Mesodermal cell (in vitro differentiated cells): ENCODE measurements around the gene IFIT1.
"Not testable (repeated sequence)": the region's sequence is repeated elsewhere in the genome, so short reads cannot be mapped to it uniquely, and the experiment has no call there.

ENCODE experiments used
- H3K27ac ChIP-seq: 2 replicates; pipeline ENCODE4 v1.7.0; 2013; ENCODE audit warnings: mild to moderate bottlenecking, low read depth, low read length, moderate library complexity; ENCODE audit not compliant: severe bottlenecking
- H3K36me3 ChIP-seq: 2 replicates; pipeline ENCODE4 v1.7.1; 2013; ENCODE audit warnings: mild to moderate bottlenecking, low read length, moderate library complexity; ENCODE audit not compliant: control insufficient read depth, insufficient read depth
- H3K4me1 ChIP-seq: one replicate; pipeline ENCODE4 v1.7.1; 2013; ENCODE audit warnings: mild to moderate bottlenecking, low read length; ENCODE audit not compliant: insufficient read depth, control insufficient read depth, poor library complexity, severe bottlenecking
- H3K4me3 ChIP-seq: 2 replicates; pipeline ENCODE4 v1.7.0; 2013; ENCODE audit warnings: low read length, control low read depth, mild to moderate bottlenecking; ENCODE audit not compliant: insufficient read depth, poor library complexity, severe bottlenecking; ENCODE audit errors: extremely low read depth
- H3K9me3 ChIP-seq: 2 replicates; pipeline ENCODE4 v1.7.1; 2013; ENCODE audit warnings: mild to moderate bottlenecking, low read length, moderate library complexity; ENCODE audit not compliant: control insufficient read depth
- WGBS, 2 experiments: methylation state at CpG; one replicate each; pipeline ENCODE4 v1.1.5; 2013; ENCODE audit warnings: missing lambda C conversion rate in 2 of 2; ENCODE audit not compliant: insufficient coverage in 2 of 2; 5-methylcytosine and 5-hydroxymethylcytosine counted together

IFIT1 gene

DNA sequence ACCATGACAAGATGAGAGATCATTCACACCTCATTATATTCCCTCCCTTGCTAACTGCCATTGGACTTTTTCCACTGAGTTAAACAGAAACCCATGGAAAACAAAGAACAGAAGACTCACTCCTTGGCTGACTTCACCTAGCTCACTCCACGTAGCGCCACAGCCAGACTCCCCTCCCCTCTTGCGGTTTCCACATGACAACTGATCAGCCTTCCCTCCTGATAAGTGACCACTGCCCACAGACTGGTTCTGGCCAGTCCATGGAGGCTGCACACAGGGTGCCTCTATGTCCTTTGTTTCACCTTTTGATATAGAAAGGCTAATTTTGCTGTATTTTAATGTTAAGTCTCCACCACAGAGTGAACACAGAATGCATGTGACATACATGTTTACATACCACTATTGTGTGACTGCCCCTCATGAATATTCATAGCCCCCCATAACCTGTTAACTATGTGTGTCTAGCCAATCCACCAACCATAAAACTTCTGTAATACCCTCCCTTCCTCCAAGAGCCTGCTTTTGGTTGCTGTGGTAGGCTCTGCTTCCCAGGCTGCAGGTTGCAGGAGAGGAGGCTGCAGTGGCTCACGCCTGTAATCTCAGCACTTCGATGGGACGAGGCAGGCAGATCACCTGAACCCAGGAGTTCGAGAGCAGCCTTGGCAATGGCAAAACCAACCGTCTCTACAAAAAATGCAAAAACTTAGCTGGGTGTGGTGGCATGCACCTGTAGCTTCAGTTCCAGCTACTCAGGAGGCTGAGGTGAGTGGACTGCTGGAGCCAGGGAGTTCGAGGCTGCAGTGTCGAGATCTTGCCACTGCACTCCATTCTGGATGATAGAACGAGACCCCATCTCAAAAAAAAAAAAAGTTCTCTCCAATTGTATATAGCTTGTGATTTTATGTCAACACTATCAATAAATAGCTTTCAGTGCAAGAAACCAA is 12.0 kb downstream of the IFIT1 start:
- no peaks in the 10 kb centered on the region for H3K4me1 ChIP-seq

DNA sequence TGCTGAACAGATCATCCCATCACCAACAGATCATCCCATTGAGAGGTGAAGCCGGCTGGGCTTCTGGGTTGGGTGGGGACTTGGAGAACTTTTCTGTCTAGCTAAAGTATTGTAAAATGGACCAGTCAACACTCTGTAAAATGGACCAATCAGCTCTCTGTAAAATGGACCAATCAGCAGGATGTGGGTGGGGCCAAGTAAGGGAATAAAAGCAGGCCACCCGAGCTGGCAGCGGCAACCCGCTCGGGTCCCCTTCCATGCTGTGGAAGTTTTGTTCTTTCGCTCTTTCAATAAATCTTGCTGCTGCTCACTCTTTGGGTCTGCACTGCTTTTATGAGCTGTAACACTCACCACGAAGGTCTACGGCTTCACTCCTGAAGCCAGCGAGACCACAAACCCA is 13.8 kb downstream of the IFIT1 start:
- H3K27ac ChIP-seq, H3K9me3 ChIP-seq, H3K4me3 ChIP-seq, H3K36me3 ChIP-seq, H3K4me1 ChIP-seq: not testable (repeated sequence)
- 90 to 100% methylated on average over 2 to 5 of the region's 9 CpGs for WGBS, 2 experiments

More for the DNA sequence above, 12.0 kb downstream of the IFIT1 start:
- 90 to 96% methylated on average over 9 of the region's 11 CpGs for WGBS, 2 experiments
- no peaks in the 10 kb centered on the region for H3K9me3 ChIP-seq
- H3K27ac ChIP-seq, result no peak overlapping the region
- no peak overlapping the region for H3K4me3 ChIP-seq
- H3K36me3 ChIP-seq, result no peaks in the 10 kb centered on the region

GRCh38 chr10:89407792-89408191 is 15.4 kb downstream of the IFIT1 start:
- not testable (repeated sequence) for H3K27ac ChIP-seq, H3K9me3 ChIP-seq, H3K4me3 ChIP-seq, H3K36me3 ChIP-seq, H3K4me1 ChIP-seq
- WGBS, 2 experiments, result 94% methylated on average over 2 to 3 of the region's 3 CpGs

DNA sequence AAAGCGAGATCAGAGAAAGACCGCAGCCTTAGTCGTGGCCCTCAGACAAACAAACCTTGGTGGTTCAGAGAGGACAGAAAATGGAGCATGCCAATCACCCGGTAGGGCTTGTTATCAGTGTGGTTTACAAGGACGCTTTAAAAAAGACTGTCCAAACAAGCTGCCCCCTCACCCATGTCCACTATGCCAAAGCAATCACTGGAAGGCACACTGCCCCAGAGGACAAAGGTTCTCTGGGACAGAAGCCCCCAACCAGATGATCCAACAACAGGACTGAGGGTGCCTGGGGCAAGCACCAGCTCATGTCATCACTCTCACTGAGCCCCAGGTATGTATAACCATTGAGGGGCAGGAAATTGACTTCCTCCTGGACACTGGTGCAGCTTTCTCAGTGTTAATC is 16.9 kb downstream of the IFIT1 start:
- not testable (repeated sequence) for H3K36me3 ChIP-seq, H3K4me3 ChIP-seq, H3K27ac ChIP-seq, H3K9me3 ChIP-seq, H3K4me1 ChIP-seq
- 89 to 96% methylated on average over 3 to 5 of the region's 5 CpGs for WGBS, 2 experiments

GRCh38 chr10:89410551-89410950 is 18.1 kb downstream of the IFIT1 start:
- WGBS, 2 experiments, result 96 to 100% methylated on average over 1 to 3 of the region's 5 CpGs
- not testable (repeated sequence) for H3K4me3 ChIP-seq, H3K4me1 ChIP-seq, H3K36me3 ChIP-seq, H3K9me3 ChIP-seq, H3K27ac ChIP-seq

DNA sequence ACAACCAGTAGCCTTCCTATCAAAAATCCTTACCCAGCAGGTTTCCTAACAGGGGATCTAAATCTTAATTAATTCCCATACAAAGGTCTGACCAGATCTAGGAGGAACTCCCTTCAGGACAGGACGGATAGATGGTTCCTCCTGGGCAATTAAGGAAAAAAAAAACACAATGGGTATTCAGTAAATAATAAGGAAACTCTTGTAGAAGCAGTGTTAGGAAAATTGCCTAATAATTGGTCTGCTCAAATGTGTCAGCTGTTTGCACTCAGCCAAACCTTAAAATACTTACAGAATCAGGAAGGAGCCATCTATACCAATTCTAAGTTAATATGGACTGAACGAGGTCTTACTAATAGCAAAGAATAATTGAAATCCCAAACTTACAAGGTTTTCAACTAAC is 18.7 kb downstream of the IFIT1 start:
- not testable (repeated sequence) for H3K27ac ChIP-seq, H3K36me3 ChIP-seq, H3K9me3 ChIP-seq, H3K4me1 ChIP-seq, H3K4me3 ChIP-seq
- WGBS, 2 experiments, result 100% methylated on average over 1 to 2 of the region's 2 CpGs

- not testable (repeated sequence) for H3K4me3 ChIP-seq, H3K27ac ChIP-seq, H3K36me3 ChIP-seq, H3K9me3 ChIP-seq, H3K4me1 ChIP-seq
- 90 to 99% methylated on average over 10 of the region's 10 CpGs for WGBS, 2 experiments
Measured at GRCh38 chr10:89412276-89412675, 19.9 kb downstream of the IFIT1 start.

DNA sequence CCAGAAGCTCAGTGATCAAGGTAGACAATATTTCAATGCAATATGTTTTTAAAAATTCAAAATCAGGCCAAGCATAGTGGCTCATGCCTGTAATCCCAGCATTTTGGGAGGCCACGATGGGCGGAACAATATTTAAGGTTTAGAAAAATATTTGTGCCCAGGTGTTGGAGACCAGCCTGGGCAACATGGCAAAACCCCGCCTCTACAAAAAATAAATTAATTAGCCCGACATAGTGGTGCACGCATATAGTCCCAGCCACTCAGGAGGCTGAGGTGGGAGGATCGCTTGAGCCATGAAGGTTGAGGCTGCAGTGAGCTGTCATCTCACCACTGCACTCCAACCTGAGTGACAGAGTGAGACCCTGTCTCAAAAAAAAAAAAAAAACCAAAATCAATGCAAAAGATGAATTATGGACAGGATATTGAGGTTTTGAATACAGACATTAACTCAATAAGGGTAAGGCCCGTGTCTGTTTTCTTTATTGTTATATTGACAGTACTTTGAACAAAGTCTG is 21.0 kb downstream of the IFIT1 start:
- Histone ChIP-seq H3K36me3 (peaks cover 7% of the 10 kb centered on the region), H3K9me3 (no peaks in the 10 kb centered on the region), H3K27ac (no peak overlapping the region), H3K4me1 (no peaks in the 10 kb centered on the region), H3K4me3 (no peak overlapping the region)
- WGBS, 2 experiments, result 98 to 100% methylated on average over 5 to 7 of the region's 7 CpGs

GRCh38 chr10:89414146-89414878 is 21.9 kb downstream of the IFIT1 start, which contains the start of gene IFIT5:
IFIT5 (plus strand) TSS chr10:89414568; CDS start chr10:89414799, 231 bp downstream.
- Histone ChIP-seq H3K36me3 (peaks cover 7% of the 10 kb centered on the region), H3K27ac (peak within 1 kb of the TSS; percentile 26), H3K4me1 (no peaks in the 10 kb centered on the region), H3K9me3 (no peaks in the 10 kb centered on the region), H3K4me3 (peak within 1 kb of the TSS; percentile 69)
- WGBS, 2 experiments, result 2 to 3% methylated on average over 25 to 39 of the region's 48 CpGs

DNA sequence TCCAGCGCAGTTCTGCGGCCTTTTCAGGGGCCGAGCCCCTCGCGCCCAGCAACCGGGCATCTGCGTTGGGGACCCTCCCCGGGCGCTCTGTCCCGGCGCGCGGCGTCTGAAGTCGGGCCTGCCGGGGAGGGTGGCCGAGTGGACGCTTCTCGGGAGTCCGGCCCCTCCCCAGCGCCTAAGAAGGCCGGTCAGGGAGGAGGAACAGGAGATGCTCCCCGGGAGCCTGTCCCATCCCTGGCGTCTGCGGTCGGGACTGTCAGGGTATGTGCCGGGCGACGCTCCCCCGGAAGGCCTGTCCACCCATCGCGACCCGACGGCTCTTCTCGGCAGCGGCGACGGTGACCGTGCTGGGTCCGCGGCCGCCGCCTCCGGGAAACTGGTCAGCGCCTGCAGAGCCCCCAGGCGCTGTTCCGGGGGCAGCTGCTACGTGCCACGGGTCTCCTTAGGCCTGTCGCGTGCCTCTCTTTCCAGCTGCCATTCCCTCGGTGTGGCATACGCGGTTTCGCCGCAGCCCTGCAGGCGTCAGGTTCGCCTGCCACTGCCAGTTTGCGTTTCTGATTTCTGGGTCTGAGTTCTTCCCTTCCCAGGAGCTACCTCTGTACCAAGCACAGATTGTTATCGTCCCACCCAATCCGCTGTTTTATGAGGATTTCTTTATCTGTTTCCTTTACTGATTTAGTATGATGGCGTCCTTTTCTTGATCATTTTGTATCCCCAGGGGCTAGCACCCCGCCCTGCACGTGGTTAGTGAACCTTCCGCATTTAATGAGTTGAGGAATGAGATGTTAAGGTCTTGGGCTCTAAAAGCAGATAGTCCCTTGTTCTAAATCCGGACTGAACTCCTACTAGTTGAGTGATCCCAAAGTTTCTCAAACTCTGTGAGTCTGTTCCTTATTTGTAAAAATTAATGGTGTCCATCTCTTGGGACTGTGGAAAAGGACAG is 22.7 kb downstream of the IFIT1 start:
- WGBS, 2 experiments, result 8 to 10% methylated on average over 62 of the region's 66 CpGs
- no peaks in the 10 kb centered on the region for H3K4me1 ChIP-seq
- peak overlapping the region; percentile 26 for H3K27ac ChIP-seq
- H3K9me3 ChIP-seq, result no peaks in the 10 kb centered on the region
- H3K36me3 ChIP-seq, result peaks cover 7% of the 10 kb centered on the region
- H3K4me3 ChIP-seq, result peak overlapping the region; percentile 69
